ENCODE results near the gene CNTN5.

GRCh38 chr11:99327527-99327926 lies 306.8 kb downstream of the CNTN5 start:
- TF ChIP-seq TAF1 (IDR thresholded peaks at IDR 0.05; ENCODE audit: low read depth) (no peak), EP300 (IDR thresholded peaks at IDR 0.05; ENCODE audit: borderline replicate concordance) (no peak), CREB1 (IDR thresholded peaks at IDR 0.05; ENCODE audit: low read depth) (no peak)

Measured in Ishikawa (cell line).